Gastroesophageal sphincter (tissue), 3 donors: ENCODE measurements around the gene ADAMTSL3.

Source experiments
- EP300 ChIP-seq: sonication (generic); formaldehyde crosslinking; IDR thresholded peaks from one replicate; pipeline ENCODE4 v1.6.1; 2017; ENCODE audit warnings: antibody characterized with exemption, mild to moderate bottlenecking
- POLR2A ChIP-seq, 2 donors: fragments of 450-650 bp; IDR thresholded peaks; one replicate each; pipeline ENCODE4 v1.6.1; 2017; ENCODE audit warnings: antibody characterized with exemption in 2 of 2, mild to moderate bottlenecking in 2 of 2, moderate library complexity in 1 of 2
- TF ChIP-seq, protein P1 (sequence below), 4 experiments: fragments of 200-600 bp in 2 of 4; fragments of 450-650 bp in 2 of 4; sonication (generic) in 1 of 4; IDR thresholded peaks; one replicate each; pipeline ENCODE4 v1.5.1; 2017 to 2019; ENCODE audit warnings: antibody characterized with exemption in 4 of 4, mild to moderate bottlenecking in 2 of 4, moderate library complexity in 2 of 4

GRCh38 chr15:83842281-83842680 is 188.4 kb downstream of the ADAMTSL3 start:
- TF ChIP-seq POLR2A (IDR thresholded peaks at IDR 0.05) (no peak), EP300 (no peak)
- TF ChIP-seq, protein P1, sequence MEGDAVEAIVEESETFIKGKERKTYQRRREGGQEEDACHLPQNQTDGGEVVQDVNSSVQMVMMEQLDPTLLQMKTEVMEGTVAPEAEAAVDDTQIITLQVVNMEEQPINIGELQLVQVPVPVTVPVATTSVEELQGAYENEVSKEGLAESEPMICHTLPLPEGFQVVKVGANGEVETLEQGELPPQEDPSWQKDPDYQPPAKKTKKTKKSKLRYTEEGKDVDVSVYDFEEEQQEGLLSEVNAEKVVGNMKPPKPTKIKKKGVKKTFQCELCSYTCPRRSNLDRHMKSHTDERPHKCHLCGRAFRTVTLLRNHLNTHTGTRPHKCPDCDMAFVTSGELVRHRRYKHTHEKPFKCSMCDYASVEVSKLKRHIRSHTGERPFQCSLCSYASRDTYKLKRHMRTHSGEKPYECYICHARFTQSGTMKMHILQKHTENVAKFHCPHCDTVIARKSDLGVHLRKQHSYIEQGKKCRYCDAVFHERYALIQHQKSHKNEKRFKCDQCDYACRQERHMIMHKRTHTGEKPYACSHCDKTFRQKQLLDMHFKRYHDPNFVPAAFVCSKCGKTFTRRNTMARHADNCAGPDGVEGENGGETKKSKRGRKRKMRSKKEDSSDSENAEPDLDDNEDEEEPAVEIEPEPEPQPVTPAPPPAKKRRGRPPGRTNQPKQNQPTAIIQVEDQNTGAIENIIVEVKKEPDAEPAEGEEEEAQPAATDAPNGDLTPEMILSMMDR (IDR thresholded peaks at IDR 0.05) = no peak
